ENCODE measurements around the gene BCAS3.

Gene BCAS3

GRCh38 chr17:61408151-61409041 lies 730.7 kb downstream of the BCAS3 start:
- no peak for DNase-seq

- DNase-seq = no peak
These were observed 731.9 kb downstream of the BCAS3 start for GRCh38 chr17:61409301-61410112.

GRCh38 chr17:61410141-61411010 lies 732.7 kb downstream of the BCAS3 start:
- no peak for DNase-seq

- no peak for DNase-seq
These were observed 733.3 kb downstream of the BCAS3 start for GRCh38 chr17:61411011-61411260.

GRCh38 chr17:61411261-61412142 lies 733.9 kb downstream of the BCAS3 start:
- DNase-seq = no peak

- DNase-seq = peak; percentile 54
These were observed 734.6 kb downstream of the BCAS3 start for GRCh38 chr17:61412143-61412859.

- DNase-seq = no peak
These were observed 735.4 kb downstream of the BCAS3 start for GRCh38 chr17:61412860-61413660.

- DNase-seq = no peak
These were observed 736.0 kb downstream of the BCAS3 start for GRCh38 chr17:61413661-61414126.

- no peak for DNase-seq
These were observed 736.7 kb downstream of the BCAS3 start for GRCh38 chr17:61414141-61414935.

- DNase-seq = no peak
These were observed 737.2 kb downstream of the BCAS3 start for GRCh38 chr17:61414936-61415251.

GRCh38 chr17:61415374-61416210 lies 737.9 kb downstream of the BCAS3 start:
- DNase-seq = no peak

- DNase-seq = no peak
These were observed 738.5 kb downstream of the BCAS3 start for GRCh38 chr17:61416211-61416539.

GRCh38 chr17:61416540-61417363 lies 739.1 kb downstream of the BCAS3 start:
- peak; percentile 11 for DNase-seq

GRCh38 chr17:61418449-61418848 lies 740.8 kb downstream of the BCAS3 start:
- no peak for DNase-seq

GRCh38 chr17:61419496-61420046 lies 741.9 kb downstream of the BCAS3 start:
- DNase-seq = no peak

GRCh38 chr17:61420052-61420451 lies 742.4 kb downstream of the BCAS3 start:
- no peak for DNase-seq

- DNase-seq = no peak
These were observed 743.2 kb downstream of the BCAS3 start for GRCh38 chr17:61420745-61421398.

All from NCI-H1417 treated with DMSO at 0.1 percent for 48 hours (cell line).